ENCODE results near the gene SNX17. TPM values are rescaled to one million over a fixed set of nuclear protein-coding genes. Genes with fewer than 3 reads are reported as not detected.

SNX17 gene
- total RNA-seq, 1 experiment from 2014 or later = 109 TPM

GRCh38 chr2:27412419-27413152 is 42.2 kb downstream of the SNX17 start:
- no peaks in the 10 kb centered on the region for H3K27me3 ChIP-seq (replicated peaks; ENCODE audit: insufficient read depth, low read depth, low read length, poor library complexity)
- H3K36me3 ChIP-seq (ENCODE audit: insufficient read depth, low read length, poor library complexity, severe bottlenecking) = peaks cover 3% of the 10 kb centered on the region
- ChIA-PET CTCF (no interaction called here), POLR2A (ENCODE audit: low non-redundant PET) (no interaction called here)
- H3K9me3 ChIP-seq (ENCODE audit: low read depth, low read length, poor library complexity, severe bottlenecking) = no peaks in the 10 kb centered on the region
- H3K4me1 ChIP-seq (ENCODE audit: insufficient read depth, low read length, poor library complexity, severe bottlenecking) = peaks cover 10% of the 10 kb centered on the region
- BruUV-seq (replicated peaks) = no TSS peak
- intact Hi-C loops (cut with micrococcal nuclease; ENCODE audit: unreplicated experiment) = no loop called here
- H3K27ac ChIP-seq (ENCODE audit: low read depth, low read length, poor library complexity, severe bottlenecking) = no peak overlapping the region
- no peak for TF ChIP-seq CTCF (conservative IDR thresholded peaks at IDR 0.05; ENCODE audit: low read depth, low read length)
- TF ChIP-seq EZH2 (IDR thresholded peaks at IDR 0.05; ENCODE audit: borderline replicate concordance, low read depth, low read length, poor library complexity, severe bottlenecking) = no peak
- no peak overlapping the region for H3K4me3 ChIP-seq (ENCODE audit: low read depth, low read length, poor library complexity, severe bottlenecking)
- DNase-seq (ENCODE audit: low spot score) = no peak

GRCh38 chr2:27416151-27416550 is 45.7 kb downstream of the SNX17 start:
- ChIA-PET POLR2A (ENCODE audit: low non-redundant PET) (no interaction called here), CTCF (no interaction called here)
- BruUV-seq (replicated peaks) = no TSS peak
- Histone ChIP-seq H3K36me3 (ENCODE audit: insufficient read depth, low read length, poor library complexity, severe bottlenecking) (no peaks in the 10 kb centered on the region), H3K27ac (ENCODE audit: low read depth, low read length, poor library complexity, severe bottlenecking) (no peak overlapping the region), H3K4me1 (ENCODE audit: insufficient read depth, low read length, poor library complexity, severe bottlenecking) (no peaks in the 10 kb centered on the region), H3K4me3 (ENCODE audit: low read depth, low read length, poor library complexity, severe bottlenecking) (no peak overlapping the region), H3K9me3 (ENCODE audit: low read depth, low read length, poor library complexity, severe bottlenecking) (no peaks in the 10 kb centered on the region), H3K27me3 (replicated peaks; ENCODE audit: insufficient read depth, low read depth, low read length, poor library complexity) (no peaks in the 10 kb centered on the region)
- DNase-seq (ENCODE audit: low spot score) = no peak
- no peak for TF ChIP-seq CTCF (conservative IDR thresholded peaks at IDR 0.05; ENCODE audit: low read depth, low read length)
- TF ChIP-seq EZH2 (IDR thresholded peaks at IDR 0.05; ENCODE audit: borderline replicate concordance, low read depth, low read length, poor library complexity, severe bottlenecking) = no peak
- intact Hi-C loops (cut with micrococcal nuclease; ENCODE audit: unreplicated experiment) = no loop called here

GRCh38 chr2:27420996-27421395 is 50.6 kb downstream of the SNX17 start:
- Histone ChIP-seq H3K4me3 (ENCODE audit: low read depth, low read length, poor library complexity, severe bottlenecking) (no peak overlapping the region), H3K4me1 (ENCODE audit: insufficient read depth, low read length, poor library complexity, severe bottlenecking) (no peaks in the 10 kb centered on the region), H3K9me3 (ENCODE audit: low read depth, low read length, poor library complexity, severe bottlenecking) (no peaks in the 10 kb centered on the region), H3K27me3 (replicated peaks; ENCODE audit: insufficient read depth, low read depth, low read length, poor library complexity) (no peaks in the 10 kb centered on the region), H3K36me3 (ENCODE audit: insufficient read depth, low read length, poor library complexity, severe bottlenecking) (no peaks in the 10 kb centered on the region), H3K27ac (ENCODE audit: low read depth, low read length, poor library complexity, severe bottlenecking) (no peak overlapping the region)
- POLR2A ChIA-PET (ENCODE audit: low non-redundant PET) = no interaction called here
- intact Hi-C loops (cut with micrococcal nuclease; ENCODE audit: unreplicated experiment) = no loop called here
- TF ChIP-seq EZH2 (IDR thresholded peaks at IDR 0.05; ENCODE audit: borderline replicate concordance, low read depth, low read length, poor library complexity, severe bottlenecking) (no peak), CTCF (conservative IDR thresholded peaks at IDR 0.05; ENCODE audit: low read depth, low read length) (no peak)
- no TSS peak for BruUV-seq (replicated peaks)
- CTCF ChIA-PET = no interaction called here
- no peak for DNase-seq (ENCODE audit: low spot score)

All from A673 (cell line).